Activated gamma-delta T cell (primary cell): ENCODE measurements around the gene UGT1A9.

Experiments used
- DNase-seq: peaks from one replicate; lab custom pipeline; 2025; lab: John Stamatoyannopoulos, UW

Gene UGT1A9

DNA sequence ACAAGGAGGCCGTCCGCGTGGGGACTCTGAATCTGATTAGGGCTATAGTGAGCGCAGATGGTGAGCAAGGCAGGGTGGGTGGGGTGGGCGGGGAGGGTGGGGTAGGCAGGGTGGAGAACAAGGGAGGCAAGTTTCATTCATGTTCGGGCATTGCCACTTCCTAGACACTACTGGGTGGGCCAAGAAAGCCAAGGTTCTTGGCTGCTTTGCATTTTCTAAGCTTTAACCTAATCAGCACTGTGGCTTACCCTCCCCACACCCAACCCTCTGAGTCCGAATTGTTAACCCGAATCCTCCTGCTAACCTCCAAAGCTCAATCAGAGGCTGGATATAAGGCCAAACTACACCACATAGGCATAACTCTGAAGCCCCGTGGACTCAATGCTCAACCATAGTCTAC, 124.6 kb downstream of the UGT1A9 start:
- no peak for DNase-seq

DNA sequence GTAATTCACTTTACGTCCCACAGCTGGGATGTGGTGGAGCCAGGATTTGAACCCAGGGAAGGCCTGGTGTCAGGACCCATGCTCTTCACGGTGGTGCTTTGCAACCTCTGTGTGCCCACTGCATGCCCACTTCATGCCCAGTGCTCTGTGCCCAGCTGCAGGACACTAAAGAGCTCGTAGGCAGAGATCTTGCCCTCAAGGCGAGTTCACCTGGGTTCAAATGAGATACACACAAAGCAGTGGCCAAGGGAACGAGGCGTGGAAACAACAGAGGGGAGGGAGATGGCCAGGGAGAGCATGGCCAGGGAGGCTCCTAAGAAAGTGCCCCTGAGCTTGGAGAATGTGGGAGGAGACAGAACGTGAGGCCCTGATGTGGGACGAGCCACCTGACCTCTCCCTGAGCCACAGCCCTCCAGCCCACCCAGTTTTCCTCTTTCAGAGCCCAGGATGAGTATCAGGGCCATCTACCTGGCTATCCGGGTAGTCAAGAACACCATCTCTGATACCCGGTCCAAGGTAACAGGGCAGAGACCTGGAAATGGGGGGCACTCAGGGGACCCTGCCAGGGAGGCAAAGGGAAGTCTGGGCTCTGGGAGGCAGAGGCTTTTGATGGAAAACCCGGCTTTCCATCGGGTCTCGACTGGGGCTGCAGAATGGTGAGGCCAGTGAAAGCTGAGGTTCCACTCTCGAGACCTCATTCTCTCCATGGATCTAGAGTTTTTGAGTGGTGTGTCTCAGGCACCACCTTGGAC, 126.8 kb downstream of the UGT1A9 start:
- DNase-seq, result no peak

DNA sequence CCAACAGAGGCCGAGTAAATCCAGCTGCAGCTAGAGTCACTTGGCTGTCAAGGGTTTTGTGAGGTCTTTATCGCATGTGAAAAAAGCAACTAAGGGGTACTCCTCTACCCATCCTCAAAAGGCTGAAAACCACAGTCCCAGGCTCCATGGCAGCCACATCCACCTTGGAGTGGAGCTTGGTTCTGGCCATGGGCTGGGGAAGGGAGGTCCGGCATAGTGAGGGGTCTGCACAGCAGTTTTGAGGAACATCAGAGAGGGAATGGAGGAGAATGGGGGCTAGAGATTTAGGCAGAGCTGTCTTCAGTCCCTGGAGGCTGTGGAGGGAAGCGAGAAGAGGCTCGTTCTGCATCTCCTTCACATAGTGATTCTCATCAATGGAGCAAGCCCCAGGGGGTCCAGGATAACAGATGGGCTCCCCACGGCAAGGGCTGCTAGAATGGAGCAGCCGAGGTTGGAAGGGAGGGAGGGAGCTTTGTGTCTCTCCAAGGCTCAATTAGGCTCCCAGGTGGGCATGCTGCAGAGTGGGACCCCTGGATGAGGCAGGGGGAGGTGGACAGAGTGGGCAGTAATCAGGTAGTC, 127.5 kb downstream of the UGT1A9 start:
- DNase-seq, result no peak

DNA sequence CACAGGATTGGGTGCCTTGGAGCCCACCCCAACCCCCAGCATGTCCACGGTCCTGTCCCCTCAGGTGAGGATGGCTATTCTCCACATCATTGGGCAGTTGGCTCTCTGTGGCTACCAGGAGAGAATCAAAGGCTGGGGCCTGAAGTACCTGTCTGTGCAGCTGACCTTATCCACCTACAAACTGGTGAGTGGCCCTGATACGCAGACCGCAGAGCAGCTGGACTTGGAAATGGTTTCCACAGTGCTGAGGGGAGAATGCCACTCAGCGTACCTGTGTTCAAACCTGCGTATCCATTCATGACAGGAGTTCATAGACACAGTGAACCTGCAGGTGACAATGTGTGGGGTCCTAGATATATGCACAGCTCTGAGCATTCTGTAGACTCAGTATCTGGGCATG, 128.0 kb downstream of the UGT1A9 start:
- DNase-seq, result no peak

DNA sequence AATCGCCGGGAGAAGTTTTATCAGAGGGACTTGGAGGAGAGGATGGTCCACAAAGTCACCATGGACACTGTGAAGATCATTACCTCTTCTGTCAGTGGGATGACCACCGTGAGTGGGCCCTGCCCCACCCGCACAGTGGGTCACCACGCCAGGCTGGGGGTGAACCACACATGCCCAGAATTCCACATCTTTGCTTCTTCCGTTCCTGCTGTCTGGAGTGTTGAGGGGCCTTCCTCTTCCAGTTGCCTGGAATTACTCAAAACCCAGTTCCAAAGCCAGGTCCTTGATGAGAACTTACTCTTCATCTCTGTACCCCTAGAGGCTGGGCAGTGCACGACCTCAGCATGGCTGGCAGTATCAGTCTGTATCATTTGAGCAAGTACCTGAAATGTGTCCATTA, 128.5 kb downstream of the UGT1A9 start:
- DNase-seq, result no peak

DNA sequence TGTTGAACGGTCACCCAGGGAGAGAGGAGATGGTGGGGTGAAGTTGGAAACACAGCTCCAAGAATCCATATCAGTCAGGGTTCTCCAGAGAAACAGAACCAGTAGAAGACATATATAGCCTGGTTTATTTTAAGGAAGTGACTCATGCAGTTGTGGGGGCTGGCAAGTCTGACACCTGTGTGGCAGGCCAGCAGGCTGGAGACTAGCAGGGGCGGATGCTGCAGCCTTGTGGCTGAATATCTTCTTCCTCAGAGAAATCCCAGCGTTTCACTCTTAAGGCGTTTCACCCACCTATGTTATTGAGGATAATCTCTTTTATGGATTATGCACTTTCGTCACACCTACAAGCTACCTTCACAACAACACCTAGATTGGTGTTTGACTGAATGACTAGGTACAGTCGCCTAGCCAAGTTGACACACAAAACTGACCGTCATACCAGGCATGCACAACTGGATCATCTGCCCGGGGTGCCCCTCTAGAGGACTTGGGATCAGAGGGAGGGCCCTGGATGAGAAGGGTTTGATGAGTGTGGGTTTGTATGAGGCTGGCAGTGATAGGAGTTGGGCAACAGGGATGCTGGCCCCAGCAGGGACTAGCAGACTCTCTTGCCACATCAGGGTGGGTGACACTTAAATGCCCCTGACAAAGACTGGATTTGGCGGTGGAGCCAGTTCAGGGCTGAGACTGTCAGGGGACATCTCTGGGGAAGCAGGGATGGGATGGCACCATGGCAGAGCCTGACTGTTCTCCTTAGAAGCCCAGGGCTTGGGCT, 129.8 kb downstream of the UGT1A9 start:
- no peak for DNase-seq

DNA sequence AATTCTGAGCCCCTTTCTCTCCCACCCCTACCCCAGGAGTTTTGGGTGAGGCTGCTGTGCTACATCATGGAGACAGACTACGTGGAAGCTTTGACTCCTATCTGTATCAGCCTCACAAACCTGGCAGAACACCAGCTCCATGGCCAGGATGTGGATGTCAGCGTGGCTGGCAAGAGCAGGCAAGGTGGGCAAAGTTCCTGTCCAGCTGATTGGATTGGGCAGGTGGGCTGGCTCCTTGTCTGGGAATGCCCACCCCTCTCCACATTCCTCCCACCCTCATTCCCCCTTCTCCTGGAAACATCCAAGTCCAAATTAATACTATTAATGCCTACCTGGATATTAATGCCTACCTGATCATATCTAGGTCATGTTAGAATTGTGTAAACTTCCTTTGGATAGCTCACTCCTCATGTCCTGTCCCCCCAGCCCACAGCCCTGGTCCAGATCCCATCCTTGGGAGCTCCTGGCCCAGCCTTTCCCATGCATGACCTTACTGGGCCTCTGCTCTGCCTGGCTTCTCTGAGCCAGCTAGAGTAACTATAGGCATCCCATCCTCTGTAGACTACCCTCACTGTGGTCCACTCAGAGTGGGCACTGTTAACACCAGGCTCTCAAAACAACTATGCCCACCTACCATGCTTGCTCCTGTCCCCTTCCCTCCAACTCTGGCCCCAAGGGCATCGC, 130.6 kb downstream of the UGT1A9 start:
- no peak for DNase-seq

DNA sequence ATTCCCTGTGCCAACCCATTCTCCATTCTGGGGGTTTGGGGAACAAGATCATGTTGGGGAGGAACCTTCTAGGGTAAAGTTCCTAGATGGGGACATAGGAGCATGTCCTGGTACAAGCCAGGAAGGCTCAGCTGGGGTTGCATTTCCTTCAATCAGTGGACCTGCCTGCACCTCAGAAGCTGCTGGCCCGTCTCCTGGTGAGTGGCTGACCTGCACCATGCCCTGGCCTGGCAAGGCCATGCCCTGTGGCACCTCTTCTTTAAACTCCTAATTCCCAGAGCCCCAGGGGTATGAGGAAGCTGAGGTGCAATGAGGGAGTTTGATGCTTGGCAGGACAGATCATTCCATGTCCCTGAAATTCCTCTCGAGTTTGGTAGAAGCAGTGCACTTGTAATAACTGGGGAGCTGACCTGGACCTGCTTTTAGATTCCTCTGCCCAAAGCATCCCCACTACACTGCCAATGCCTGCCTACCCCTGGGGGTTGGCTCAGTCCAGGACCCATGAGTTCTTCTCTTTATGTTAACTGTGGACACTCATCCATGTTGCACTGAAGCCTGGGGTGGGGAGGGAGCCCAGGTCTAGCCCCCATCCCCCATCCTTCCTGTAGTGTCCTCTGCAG, 131.7 kb downstream of the UGT1A9 start:
- no peak for DNase-seq

DNA sequence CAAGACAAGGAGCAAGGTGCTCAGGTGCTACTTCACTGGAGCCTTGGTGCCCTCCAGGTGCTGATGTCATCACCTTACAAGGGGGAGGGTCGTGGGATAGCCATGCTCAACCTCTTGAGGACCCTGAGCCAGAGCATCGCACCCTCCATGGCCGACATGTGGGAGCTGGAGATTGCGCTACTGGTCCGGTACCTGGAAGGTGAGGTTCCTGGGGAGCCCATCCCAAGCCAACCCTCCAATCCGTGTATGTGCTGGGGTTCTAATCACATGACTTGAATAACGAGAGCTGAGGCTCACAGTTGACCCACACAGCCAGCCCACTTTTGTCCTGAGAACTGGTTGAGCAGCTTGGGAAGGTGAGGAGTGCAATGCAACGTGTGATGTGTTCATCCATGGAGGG, 132.3 kb downstream of the UGT1A9 start:
- DNase-seq, result no peak

DNA sequence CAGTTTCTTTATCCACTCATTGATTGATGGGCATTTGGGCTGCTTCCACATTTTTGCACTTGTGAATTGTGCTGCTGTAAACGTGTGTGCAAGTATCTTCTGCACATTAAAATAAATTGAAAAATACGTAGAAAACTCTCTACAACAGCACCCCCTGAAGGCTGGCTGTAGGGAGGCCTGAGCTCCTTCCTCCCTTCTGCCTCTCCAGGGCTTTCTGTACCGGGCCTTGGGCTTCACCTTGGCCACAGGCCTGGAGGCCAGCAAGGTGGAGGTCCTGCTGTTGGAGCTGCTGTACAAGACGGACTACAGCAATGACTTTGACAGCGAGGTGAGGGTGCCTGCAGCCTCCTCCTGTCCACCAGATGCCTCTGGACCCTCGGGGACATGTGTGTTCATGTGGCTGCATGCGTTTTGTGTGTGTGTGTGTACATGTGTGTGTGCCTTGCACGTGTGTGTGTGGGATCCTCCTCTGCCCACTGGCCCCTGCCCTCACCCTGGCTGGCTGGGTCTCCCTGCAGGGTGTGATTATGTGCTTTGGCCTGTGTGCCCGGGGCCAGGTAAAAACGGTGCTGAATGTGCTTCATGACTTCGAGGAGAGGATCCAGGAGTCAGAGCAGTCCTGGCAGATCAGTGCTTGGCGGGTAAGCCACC, 135.6 kb downstream of the UGT1A9 start:
- DNase-seq, result no peak

DNA sequence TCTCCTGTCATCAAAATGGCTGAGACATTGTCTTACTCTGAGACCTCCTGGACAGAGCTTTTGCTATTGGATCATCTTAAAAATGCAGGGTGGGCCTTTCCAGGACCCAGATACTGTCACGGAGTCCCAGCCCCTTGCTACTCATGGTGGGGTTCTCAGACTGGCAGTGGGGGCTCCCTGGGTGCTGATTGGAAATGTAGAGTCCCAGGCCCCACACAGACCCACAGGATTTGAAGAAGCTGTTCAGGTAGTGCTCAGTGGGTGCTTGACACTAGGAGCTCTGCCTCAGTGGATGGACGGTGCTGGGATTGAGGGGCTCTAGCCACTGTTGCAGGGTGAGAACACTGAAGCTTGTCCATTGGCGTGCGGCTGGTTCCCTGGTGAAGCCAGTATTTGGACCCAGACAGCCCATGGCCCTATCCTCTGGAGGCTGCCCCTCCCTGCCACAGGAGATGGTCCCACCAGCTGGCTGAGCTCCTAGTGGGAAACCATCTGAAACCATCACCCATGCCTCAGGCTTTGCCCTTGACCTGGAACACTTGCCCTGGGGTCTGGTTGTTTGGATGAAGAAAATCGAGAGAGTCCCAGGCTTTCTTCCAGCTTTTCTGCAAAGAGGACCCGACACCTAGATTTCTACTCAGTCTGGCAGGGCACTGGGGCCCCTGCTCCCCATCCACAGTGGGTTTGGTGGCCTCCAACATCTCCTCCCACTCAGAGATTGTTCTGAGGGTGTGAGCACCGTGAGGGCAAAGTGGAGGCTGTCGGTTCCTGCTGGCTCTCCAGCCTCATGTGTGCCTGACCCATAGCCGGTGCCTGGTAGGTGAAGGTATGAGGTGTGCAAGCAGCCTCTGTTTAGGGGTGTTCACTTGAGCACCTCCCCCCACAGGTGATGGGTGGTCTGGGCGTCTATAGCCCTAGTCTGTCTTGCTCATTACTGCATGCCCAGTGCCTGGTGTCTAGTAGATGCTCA, 136.6 kb downstream of the UGT1A9 start:
- no peak for DNase-seq

DNA sequence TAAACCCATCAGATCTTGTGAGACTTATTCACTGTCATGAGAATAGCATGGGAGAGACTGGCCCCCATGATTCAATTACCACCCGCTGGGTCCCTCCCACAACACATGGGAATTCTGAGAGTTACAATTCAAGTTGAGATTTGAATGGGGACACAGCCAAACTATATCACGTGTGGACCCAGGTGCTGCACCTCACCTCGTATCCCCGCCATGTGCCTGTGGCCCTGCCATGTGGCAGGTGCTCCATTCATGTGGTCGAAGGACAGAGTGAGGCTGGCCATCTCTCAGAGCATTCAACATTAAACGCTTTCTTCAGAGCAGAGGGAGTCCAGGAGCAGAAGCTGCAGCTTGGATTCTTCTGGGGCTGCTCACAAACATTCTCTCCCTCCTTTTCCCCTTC, 138.7 kb downstream of the UGT1A9 start:
- no peak for DNase-seq

DNA sequence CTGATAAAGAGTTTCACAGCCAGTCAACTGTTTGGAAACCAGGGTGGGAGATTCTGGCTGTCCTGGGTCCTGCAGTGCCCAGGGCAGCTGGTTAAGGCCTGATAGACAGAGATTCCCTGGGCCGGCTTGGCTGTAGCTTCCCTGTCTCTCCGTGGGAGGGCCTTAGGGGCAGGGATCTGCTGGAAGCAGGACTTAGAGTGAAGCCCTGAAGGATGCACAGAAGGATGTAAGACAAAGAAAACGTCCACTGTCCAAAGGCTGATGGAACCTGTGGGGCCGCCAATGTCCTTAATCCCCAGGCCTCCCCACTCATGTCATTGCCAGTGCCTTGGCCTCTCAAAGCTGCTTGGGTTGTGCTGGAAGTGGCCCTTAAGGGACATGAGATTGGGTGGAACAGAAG, 139.4 kb downstream of the UGT1A9 start:
- DNase-seq, result no peak

DNA sequence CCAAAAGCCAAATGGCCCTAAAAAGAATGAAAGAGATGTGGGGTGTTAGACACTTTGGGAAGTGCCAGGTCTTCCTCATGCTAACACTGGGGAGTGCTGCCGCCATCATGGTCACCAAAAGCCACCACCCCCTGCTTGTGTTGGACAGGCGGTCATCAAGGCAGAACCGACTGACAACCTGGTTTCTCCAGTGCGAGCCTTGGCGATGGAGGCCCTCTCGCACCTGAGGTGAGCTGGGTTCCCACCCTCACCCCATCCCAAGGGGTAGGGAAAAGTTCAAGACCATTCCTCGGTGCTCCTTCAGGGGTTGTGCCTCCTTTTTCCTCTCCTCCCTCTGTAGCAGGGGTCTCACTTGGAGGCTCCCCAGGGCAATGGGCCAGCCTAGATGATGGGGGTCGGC, 140.0 kb downstream of the UGT1A9 start:
- DNase-seq, result no peak

DNA sequence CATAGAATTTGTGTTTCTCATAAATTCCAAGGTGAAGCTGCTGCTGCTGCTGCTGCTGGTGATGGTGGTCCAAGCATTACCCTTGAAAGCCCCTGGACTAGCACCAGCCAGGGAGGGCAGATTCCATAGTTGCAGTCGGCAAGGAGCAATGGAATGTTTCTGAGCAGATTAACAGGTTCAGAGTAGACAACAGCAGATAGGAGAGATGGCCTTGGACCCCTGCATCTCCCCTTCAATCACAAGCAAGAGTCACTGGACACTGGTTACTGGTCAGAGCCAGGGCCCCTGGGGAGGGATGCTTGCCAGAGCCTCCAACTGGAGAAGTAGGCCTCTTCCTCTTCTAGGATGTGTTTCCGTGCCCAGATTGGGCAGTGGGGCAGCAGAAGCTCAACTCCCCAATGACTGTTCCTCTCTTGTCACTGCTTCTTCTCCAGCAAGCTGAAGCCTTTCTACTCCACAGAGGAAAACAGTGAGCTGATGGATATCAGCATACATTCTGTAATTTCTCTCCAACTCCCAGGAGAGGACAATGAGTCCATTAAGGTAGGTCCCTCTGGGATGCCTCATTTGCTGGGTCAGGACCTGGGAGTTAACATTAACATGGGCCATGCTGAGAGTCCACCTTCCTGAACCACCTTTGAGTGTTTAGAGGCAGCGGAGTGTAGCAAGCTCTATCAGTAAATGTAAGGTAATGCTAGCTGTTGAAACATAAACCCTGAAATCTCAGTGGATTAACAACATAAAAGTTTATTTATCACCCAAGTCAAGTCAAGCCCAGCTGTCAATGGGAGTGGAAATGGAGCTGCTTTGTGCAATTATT, 141.7 kb downstream of the UGT1A9 start:
- DNase-seq, result no peak

DNA sequence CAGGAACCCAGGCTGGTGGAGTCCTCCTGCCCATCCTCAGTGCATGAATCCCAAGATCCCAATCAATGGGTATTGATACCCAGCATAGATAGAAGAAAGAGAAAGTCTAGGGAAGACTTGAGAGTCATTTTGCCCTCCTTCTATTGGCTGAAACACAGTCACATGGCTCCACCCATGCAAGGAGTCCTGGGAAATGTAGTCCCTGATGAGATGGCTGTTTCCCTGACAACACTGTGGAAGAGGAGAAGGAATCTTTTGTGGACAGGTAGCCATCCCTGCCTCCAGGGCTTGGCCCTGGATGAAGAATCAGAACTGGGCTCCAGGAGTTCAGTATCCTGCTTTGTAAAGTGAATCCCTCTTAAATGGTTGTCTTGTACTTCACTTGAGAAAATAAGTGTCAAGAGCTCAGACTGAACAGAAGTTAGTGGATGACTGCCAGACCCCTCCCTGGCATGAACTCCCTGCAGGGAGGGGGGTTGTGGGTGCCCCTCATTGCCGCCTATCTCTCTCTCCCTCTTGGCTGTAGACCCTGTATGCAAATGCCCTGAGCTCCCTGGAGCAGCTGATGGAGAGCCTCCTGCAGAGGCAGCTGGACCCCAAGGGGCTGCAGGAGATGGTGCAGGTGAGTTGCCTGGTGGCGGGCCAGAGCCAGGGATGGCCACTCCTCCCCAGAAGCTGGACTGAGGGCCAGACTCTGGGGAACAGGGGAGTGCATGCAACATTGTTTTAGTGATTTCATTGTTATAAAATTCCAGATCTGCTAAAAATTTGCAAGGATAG, 142.5 kb downstream of the UGT1A9 start:
- no peak for DNase-seq

DNA sequence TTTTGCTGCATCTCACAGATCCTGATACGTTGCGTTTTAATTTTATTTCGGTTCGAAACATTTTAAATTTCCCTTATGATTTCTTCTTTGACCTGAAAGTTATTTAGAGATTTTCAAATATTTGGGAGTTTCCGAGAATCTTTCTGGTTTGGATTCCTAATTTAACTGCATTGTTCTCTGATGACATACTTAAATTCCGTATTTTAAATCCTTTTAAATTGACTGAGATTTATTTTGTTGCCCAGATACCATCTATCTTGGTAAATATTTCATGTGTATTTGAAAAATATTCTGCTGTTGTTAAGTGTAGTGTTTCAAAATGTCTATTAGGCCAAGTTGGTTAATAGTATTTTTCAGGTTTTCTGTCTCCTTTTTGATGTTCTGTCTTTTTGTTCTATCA, 144.2 kb downstream of the UGT1A9 start:
- DNase-seq, result no peak

DNA sequence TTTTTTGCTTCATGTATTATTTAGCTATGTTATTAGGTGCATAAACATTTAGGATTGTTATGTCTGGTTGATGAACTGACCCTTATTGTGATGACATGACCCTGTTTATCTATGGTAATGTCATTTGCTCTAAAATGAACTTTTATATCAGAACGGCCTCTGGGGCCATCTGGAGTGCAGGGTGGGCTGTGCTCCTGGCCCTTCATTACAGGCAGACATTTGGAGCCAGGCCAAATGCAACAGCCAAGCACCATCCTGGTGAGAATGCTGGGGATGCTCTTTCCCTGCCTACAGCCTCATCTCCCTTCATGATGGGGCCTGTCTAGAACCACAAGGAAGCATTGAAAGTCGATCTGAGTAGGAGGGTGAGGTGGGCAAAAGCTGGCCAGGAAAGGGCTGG, 144.6 kb downstream of the UGT1A9 start:
- DNase-seq, result no peak

DNA sequence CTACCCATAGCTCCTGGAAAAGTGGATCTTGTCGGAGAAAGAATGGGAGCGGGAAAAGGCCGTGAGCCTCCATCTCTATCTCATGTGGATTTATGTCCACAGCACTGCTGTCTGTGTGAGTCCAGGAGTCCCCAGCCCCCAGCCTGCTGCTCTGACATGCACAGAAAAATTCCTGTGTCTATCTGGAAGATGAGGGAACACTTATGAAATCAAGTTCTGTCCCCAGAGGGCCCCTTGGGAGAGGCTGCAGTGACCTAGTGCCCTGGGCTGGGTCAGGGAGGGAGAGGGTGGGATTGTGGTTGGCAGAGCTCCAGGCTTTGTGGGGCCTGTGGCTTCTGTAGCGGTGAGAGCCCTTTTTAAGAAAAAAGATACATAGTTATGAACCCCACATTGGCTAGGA, 145.1 kb downstream of the UGT1A9 start:
- no peak for DNase-seq
